Embryonic facial prominence (tissue), 1 donor: ENCODE data around the gene WDR64.
A peak's percentile ranks its signal among the peaks of the same experiment; 100 is the strongest.

Experiments used
- DNase-seq: peaks from one replicate; pipeline ENCODE4 v3.0.0-alpha.2; 2016; ENCODE audit errors: extremely low spot score

Gene WDR64

DNA sequence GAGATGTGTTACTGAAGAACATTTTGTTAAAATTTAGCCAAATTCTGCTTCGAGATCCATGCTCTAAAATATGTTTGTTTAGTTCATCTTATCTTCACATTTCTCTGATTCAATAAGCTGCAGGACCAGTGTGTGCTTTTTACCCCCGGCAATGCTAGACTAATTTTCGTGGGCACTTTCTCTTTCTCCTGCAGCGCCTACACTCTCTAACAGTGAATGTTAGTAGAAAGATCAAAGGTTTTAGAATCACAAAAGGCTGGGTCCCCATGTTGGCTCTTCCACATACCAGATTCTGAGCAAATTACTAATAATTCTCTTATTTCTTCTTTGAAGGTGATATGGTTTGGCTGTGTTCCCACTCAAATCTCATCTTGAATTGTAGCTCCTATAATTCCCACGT lies 20.4 kb upstream of the WDR64 start:
- DNase-seq, result no peak

DNA sequence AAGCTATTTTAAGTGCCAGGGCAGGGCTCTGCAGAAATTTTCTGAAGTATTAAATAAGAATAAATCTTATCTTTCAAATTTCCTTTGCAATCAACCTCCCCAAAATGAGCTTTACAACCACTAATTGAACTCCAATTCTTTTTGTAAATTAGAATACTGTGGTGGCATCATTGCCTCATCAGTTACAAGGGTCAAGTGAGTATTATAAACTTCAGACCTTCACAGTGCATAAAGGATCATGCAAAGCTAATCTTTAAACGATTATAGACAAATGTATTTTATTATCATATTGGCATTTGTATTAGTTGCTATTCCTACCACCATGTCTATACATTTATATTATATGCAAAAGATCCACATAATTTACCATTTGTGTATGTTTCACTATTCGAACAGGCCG lies 19.1 kb upstream of the WDR64 start:
- no peak for DNase-seq

DNA sequence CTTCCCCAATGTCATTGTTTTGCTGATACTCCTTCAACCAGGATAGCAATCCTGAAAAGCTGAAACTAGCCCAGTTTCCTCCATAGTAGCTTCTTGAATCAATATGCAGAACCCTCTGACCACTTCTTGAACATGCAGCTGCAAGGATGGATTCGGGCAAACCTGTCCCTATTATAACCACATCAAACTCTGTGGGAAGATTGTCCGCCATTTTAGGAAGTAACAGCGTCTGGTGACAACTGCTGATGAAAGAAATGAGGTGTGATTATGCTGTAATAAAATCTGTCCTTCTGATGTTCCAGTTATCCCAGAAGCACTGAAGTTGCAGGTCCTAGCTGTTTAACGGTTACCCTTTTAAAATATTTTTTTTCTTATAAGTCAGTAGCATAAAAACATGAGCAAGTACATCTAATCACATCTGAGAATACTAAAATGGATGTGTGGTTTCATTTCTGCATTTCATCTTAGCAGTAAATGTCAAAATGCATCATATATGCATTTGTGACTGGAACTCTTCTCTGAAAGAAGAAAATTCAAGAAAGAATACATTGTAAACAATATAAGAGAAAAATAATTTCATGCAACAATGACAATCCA lies 16.4 kb upstream of the WDR64 start:
- no peak for DNase-seq

DNA sequence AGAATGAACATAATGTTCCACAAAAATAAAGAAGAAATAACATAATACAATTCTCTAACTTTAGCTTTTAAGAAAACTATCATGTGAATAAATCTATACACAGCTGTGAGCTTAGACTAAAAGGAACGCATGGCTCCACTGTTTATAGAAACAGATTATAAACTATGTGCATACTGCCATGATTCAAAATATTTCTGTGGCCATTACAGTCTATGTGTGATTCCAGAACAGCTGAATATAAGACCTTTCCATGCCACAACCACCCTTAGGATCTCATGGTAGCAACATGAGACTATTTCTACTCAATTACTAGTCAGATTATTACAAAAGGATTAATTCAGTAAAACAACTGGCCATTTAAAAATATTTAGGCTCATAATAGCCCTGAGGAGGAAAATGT lies 15.8 kb upstream of the WDR64 start:
- no peak for DNase-seq

DNA sequence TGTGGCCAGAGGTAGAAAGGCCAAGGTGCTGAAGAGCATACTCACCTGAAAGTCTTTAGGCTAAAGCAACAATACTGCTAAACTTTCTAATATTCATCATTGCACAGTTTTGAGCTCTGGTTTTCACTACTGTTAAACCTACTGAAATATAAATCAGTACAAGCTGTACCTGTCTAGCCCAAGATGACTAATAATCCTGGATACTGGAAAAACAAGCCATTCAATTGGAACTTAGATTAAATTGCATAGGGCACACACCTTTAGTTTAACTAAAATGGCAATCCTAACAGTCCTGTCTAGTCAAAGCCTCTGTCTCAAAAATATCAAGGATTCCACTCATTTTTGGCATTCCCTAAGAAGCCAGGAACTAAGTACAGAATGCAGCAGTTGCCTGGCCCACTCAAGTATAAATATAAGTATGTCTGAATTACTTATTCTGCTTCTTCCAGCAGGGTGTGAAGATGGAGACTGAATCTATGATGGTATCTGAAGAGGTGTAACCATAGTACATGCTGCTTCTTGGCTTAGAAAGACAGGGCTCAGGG lies 15.0 kb upstream of the WDR64 start:
- no peak for DNase-seq

DNA sequence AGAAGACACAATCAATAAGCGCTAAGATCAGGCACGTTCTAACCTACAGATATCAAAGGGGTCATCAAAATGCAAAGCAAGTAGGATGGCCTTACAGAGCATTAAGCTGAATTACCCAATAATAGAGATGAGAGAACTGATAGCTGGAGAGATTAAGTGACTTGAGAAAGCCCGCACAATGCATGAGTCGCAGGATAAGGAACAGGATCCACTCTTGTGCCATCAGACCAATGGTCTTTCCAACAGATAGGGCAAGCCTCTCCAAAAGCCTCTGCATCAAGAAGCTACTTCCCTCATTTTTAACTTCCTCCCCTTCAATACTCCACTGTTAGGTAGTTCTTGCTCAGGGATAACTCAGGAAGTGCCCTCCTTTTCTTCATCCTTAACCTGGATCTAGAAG lies 14.5 kb upstream of the WDR64 start:
- no peak for DNase-seq

DNA sequence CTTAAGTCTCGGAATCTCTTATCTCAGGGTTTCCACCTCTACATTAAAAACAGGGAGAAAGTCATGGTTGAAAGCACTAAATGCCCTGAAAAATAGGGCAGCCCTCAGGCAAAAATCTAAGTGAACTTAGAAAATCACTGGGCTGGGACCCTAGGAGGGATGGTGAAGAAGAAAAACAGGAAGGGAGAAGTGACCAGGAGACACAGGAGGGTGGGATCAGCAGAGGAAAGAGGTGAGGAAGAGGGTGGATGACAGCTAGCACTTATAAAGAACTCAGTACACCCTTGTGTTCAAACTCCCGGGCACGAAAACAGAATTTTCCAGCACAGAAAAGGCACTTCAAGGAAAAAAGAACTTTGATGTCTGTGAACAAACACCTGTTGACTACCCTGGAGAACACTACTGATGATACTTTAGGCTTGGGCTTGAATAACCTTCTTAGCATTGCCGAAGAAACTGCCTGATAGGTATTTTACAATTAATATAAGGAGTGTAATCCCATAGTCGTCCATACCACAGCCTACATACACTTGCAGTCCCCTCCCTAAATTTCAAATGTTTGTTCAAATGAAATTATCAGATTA lies 13.9 kb upstream of the WDR64 start:
- DNase-seq, result no peak

DNA sequence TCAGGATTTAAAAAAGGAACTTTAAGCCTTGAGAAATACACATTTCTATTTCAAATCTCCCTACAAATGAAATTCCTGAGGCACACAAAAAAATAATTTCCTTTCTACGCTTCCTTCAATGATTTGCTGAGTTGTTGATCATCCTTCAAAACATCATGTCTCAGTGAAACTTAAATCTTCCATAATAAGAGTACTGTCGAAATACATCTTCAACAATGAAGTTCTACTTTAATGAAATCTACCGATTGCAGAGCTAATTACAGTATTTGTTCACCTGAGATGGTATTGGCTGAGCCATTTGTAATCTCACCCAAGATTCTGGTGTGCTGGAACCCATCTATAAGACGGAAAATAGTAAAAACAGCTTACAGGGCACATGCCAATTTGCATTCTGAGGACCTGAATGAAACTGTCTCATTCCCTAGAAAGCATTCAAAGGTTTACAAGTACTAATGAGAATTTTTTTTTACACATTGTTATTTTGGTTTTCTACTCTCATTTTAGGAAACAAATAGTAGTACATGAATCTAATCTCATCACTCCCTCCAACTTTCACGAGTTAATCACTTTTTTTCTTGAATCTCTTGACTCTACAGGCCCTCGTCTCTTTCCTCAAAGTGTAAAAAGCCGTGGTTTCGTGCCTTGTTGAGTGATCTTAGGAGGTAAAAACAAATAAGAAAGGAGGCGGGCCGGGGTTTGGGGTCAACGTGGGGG lies 13.0 kb upstream of the WDR64 start:
- DNase-seq, result no peak

DNA sequence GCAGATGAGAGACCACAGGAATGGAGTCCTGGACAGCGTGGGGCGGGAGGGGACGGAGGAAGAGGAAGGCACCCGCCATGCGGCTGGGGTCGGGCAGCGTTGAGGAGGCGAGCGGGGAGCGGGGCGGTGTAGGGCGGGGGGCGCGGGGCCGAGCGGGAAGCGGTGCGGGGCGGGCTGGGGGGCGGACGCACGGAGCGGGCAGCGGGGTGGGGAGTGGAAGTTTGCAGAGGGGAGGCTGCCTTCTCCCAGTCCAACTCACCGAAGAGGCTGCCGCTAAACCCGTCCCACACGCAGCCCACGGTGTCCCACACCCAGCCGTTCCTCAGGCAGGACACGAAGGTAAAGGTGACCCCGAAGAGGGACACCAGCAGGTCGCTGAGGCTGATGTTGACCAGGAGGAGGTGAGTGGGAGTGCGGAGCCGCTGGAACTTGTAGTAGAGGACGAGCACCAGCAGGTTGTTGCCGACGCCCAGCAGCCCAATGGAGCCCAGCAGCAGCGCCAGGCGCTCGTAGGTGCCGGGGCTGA lies 12.4 kb upstream of the WDR64 start:
- DNase-seq, result no peak

DNA sequence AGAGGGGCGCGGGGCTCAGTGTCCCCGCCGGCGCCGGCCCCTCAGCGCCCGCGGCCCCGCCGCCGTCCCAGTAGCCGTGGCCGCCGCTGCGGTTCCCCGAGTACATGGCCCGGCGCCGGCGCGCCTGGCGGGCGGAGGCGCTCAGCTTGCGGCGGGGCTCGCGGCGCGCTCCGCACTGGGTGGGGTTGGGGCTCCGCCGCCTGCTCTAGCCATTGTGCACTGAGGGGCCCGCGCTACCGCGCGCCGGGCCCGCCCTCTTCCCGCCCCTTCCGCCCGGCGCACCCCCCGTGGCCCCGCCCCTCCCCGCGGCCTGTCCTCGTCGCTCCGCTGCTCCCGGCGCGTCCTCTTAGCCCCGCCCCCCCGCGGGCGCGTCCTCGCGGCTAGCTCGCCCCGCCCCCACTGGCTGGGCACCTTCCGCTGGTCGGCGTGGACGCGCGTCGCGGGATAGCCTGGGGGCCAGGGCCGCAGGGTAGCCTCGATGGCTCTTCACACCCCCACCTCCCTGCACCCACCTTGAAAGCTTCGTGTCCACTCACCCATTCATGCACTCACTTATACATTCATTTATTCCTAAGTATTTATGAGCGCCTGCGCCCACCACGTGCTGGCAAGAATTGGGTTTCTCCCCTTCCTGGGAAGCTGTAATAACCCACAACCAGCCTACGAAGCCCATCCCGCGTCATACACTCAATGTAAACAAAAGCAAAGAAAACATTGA lies 11.8 kb upstream of the WDR64 start, which contains the start of the genes CHML and OPN3:
Gene CHML, minus strand, starts transcription at position 221 of the 718 bp plus-strand sequence. CDS start 4,603 bp downstream, outside the sequence.
Gene OPN3, minus strand, starts transcription at position 221 of the 718 bp plus-strand sequence. Its CDS starts 115 bp downstream, at position 106.
- peak; percentile 58 for DNase-seq

DNA sequence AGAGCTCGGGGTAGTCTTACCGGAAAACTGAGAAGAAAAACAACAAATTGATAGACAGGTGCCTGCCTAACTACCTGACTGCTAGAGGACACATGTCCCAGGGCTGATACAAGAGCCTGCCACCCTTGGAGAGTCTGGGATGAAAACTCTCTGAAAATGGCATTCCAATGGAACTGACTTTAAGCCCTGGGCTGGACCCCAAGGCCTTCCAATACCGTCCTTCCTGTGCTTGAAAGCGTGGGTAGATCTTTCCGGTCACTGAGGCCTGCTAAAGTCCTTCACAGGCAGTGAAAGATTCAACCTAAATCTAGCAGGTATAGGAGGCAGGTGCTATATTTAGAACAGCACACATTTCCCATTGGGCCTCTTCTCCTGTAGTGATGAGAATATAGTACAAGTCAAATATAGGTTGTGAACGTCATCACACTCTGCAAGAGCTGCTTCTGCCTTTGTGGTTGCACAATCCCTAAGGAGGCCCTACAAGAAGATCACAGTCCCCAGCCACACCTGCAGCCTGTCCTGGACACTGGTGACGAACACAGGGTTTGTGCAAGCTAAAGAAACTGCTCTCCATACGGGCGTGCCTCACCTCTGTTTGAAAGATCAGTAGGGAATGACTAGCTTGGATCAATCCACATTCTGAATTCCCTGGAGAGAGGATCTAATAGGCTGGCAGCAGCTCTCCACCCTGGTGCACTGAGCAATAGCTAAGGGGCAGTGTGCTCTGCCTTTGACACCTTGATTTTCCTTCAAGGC lies 11.0 kb upstream of the WDR64 start:
- DNase-seq, result no peak

DNA sequence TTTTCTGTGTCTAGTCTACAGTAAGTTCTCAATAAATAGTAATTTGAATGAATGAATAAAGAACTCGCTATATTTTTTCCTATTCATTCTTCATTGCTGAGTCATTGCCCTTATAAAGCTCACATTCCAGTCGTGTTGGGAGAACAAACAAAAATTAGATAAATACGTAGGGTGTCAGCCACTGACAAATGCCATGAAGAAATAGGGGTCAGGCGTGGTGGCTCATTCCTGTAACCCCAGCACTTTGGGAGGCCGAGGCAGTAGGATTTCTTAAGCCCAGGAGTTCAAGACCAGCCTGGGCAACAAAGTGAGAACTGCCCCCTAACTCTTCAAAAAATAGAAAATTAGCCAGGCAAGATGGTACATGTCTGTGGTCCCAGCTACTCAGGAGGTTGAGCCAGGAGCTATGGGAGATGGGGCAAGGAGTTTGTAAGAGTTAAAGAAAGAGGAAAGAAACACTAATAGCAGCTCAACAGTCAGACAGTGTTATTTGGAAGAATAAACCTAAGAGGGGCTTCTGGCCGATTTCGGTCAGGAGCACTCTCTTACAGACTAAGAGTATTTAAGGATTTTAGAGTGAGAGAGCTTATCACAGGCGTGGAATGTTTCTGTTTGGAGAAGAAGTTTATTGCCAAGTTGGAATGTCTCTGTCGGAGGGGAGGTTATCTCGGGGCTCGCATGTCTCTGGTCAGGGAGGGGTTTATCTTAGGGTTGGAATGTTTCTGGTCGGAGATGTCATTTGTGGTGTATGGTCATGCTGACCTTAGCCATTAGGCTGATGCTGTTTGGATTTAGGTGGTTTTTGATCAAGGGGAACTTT lies 10.1 kb upstream of the WDR64 start:
- no peak for DNase-seq

DNA sequence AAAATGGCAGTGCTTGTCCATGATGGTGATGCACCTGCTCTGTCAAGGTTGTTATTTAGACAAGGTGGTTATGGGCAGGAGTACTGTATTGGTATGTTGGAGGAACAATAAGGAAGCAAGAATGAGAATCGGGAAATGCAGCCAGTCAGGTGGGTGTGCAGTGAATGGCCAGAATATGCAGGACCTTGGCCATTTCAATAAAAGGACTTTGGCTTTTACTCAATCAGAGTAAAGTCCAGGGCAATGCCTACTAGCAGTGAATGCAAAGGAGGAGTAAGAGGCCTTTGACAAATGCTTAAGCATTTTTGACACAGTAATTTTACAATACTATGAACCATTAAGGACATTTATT lies 9.5 kb upstream of the WDR64 start:
- no peak for DNase-seq

DNA sequence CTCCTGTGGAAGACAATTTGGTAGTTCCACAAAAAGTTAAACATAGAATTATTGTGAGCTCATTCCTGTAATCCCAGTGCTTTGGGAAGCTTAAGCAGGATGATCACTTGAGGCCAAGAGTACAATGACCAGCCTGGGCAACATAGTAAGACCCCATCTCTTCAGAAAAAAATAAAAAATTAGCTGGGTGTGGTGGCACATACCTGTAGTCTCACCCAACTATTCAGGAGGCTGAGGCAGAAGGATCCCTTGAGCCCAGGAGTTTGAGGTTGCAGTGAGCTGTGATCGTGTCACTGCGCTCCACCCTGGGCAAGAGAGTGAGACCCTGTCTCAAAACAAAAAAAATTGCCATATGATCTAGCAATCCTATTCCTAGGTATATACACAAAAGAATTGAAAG lies 7.8 kb upstream of the WDR64 start:
- DNase-seq, result no peak

DNA sequence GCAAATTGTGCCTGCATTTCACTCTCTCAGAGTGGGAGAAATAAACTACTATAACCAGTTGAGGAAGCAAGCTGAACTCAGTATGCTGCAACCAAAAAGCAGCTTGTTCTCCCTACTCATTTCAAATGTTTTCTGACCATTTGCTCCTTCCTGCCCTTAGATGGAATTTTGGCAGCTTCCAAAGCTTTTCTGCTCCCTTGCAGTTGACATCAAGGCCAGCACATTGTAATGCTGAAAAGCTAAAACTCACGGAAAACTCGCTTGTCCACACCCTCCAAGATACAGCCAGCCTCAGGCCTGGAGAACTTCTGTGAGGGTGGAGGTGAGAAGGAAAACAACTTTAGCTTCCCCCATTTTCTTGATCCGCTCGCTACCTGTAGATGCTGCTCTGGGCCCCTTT lies 6.9 kb upstream of the WDR64 start:
- DNase-seq, result no peak

DNA sequence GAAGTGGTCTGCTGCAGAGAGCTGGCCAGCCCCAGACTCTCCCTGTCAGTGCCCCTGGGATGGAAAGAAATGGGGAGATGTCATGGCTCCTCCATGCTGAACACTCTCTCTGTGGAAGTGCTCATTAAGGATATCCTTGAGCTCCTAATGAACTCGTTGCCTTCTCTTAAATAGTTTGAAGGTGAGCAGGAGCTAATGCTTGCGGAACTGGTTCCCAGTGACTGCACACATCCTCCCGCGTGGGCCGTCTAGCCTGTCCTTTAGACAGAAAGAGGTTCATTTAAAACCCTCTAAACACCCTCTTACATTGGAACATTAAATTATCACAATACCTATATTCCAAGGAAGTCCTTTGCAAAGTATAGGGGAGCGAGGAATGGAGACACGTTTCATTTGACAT lies 5.9 kb upstream of the WDR64 start:
- DNase-seq, result no peak

DNA sequence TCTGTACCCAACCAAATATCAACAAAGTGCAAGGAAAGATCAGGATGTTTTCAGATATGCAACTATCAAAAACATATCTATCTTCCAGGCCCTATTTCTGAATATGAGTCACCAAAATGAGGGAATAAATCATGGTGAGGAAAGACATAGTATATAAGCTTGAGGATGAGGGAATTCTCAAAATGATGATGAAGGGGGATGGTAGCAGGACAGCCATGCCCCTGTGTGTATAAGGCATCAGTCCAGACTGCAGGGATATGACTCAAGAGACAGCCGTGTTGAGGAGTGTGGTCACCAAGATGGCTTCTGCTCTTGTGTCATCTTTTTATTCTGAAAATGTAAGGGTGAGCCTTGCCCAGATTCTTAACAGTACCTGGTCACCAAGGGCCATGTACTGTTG lies 4.4 kb upstream of the WDR64 start:
- DNase-seq, result no peak

DNA sequence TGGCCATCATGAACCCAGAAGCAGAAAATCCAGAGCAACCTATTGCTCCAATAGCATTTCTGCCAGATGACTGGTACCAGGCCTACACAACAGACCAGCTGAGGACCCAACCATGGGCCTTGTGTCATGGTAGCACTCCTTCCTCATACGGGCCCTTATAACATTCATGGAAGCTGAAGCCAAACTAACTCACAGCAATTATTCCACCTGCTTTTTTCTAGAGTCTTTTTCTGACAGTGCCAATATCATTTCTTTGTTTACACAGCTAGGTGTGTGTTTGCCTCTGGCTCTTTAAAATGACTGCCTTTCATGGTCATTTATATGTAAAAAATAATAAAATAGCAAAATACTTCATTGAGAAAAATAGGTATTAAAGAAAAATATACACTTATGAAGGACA lies 3.9 kb upstream of the WDR64 start:
- no peak for DNase-seq

DNA sequence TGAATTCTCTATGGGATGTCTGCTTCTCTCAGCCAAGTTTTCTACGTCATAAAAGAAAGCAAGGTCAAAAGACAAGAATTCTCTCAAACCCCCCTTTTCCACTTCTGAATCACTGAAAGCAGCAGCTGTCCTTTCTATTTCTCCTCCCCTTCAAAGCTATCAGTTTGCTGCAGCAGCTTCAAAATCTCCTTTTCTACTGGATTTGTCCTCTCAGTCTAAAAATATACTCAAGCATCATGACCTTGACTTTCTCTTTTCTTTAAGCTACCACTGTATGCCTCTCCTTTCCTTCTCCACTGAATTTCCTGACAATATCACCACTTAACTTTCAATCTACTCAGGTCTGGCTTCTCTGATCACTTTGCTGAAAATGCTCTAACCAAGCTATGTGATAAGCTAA lies 1.9 kb downstream of the WDR64 start:
- DNase-seq, result no peak

DNA sequence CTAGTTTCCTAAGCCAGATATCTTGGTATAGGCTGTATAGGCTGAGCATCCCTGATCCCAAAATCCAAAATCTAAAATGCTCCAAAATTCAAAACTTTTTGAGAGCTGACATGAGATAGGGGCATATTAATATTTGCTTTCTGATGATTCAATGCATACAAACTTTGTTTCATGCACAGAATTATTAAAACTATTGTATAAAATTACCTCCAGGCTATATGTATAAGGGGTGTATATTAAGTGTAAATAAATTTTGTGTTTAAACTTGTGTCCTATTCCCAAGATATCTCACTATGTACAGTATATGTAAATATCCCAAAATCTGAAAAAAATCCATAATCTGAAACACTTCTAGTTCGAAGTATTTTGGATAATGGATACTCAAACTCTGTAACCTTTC lies 2.6 kb downstream of the WDR64 start:
- no peak for DNase-seq
